Measurements from ENCODE around the gene UBN1. TPM values are rescaled to one million over a fixed set of nuclear protein-coding genes. Genes with fewer than 3 reads are reported as not detected.

UBN1 gene
- total and polyA plus RNA-seq, 2 experiments from 2014 or later: 21.4 to 33.4 TPM

- Histone ChIP-seq H3K36me3 (peaks cover 50% of the 10 kb centered on the region), H3K4me3 (no peak overlapping the region), H3K27me3 (no peaks in the 10 kb centered on the region), H3K4me1 (ENCODE audit: low read depth) (no peaks in the 10 kb centered on the region), H3K9me3 (ENCODE audit: low read depth) (no peaks in the 10 kb centered on the region), H3K27ac (no peak overlapping the region)
- no peak for TF ChIP-seq CTCF (IDR thresholded peaks at IDR 0.05; ENCODE audit: low read depth, low read length)
- DNase-seq (ENCODE audit: low read depth in 1 of 2, low spot score in 1 of 2): no peak
Observed at GRCh38 chr16:4862639-4863038, 15.4 kb downstream of the UBN1 start.

- H3K9me3 ChIP-seq (ENCODE audit: low read depth): no peaks in the 10 kb centered on the region
- no peaks in the 10 kb centered on the region for H3K4me1 ChIP-seq (ENCODE audit: low read depth)
- H3K27me3 ChIP-seq: no peaks in the 10 kb centered on the region
- no peak overlapping the region for H3K4me3 ChIP-seq
- no peak for TF ChIP-seq CTCF (IDR thresholded peaks at IDR 0.05; ENCODE audit: low read depth, low read length)
- no peak for DNase-seq (ENCODE audit: low read depth in 1 of 2, low spot score in 1 of 2)
- peaks cover 30% of the 10 kb centered on the region for H3K36me3 ChIP-seq
- H3K27ac ChIP-seq: no peak overlapping the region
Observed at GRCh38 chr16:4864728-4865127, 17.4 kb downstream of the UBN1 start.

- DNase-seq (ENCODE audit: low read depth in 1 of 2, low spot score in 1 of 2): no peak
- Histone ChIP-seq H3K4me1 (ENCODE audit: low read depth) (no peaks in the 10 kb centered on the region), H3K9me3 (ENCODE audit: low read depth) (no peaks in the 10 kb centered on the region), H3K27ac (no peak overlapping the region), H3K4me3 (no peak overlapping the region), H3K36me3 (peaks cover 26% of the 10 kb centered on the region), H3K27me3 (no peaks in the 10 kb centered on the region)
- TF ChIP-seq CTCF (IDR thresholded peaks at IDR 0.05; ENCODE audit: low read depth, low read length): no peak
Observed at GRCh38 chr16:4865231-4865860, 18.1 kb downstream of the UBN1 start.

GRCh38 chr16:4866586-4866985, 19.3 kb downstream of the UBN1 start:
- no peaks in the 10 kb centered on the region for H3K4me1 ChIP-seq (ENCODE audit: low read depth)
- no peak for DNase-seq (ENCODE audit: low read depth in 1 of 2, low spot score in 1 of 2)
- H3K4me3 ChIP-seq: no peak overlapping the region
- H3K27me3 ChIP-seq: no peaks in the 10 kb centered on the region
- peaks cover 24% of the 10 kb centered on the region for H3K36me3 ChIP-seq
- no peak overlapping the region for H3K27ac ChIP-seq
- no peak for TF ChIP-seq CTCF (IDR thresholded peaks at IDR 0.05; ENCODE audit: low read depth, low read length)
- H3K9me3 ChIP-seq (ENCODE audit: low read depth): no peaks in the 10 kb centered on the region

GRCh38 chr16:4868026-4868425, 20.7 kb downstream of the UBN1 start:
- Histone ChIP-seq H3K27ac (peak overlapping the region; percentile 1), H3K27me3 (no peaks in the 10 kb centered on the region), H3K36me3 (peaks cover 27% of the 10 kb centered on the region), H3K4me1 (ENCODE audit: low read depth) (no peaks in the 10 kb centered on the region), H3K4me3 (no peak overlapping the region), H3K9me3 (ENCODE audit: low read depth) (no peaks in the 10 kb centered on the region)
- no peak for DNase-seq (ENCODE audit: low read depth in 1 of 2, low spot score in 1 of 2)
- TF ChIP-seq CTCF (IDR thresholded peaks at IDR 0.05; ENCODE audit: low read depth, low read length): no peak

Measured in cardiac muscle cell (in vitro differentiated cells and primary cell).